GM18520 (cell line): ENCODE data around the gene CBY1.

Source experiments
- ATAC-seq: cut with Tn5 transposase; IDR thresholded peaks from one replicate; pipeline ENCODE4 v1.9.1; 2021; ENCODE audit not compliant: unreplicated experiment

Gene CBY1

DNA sequence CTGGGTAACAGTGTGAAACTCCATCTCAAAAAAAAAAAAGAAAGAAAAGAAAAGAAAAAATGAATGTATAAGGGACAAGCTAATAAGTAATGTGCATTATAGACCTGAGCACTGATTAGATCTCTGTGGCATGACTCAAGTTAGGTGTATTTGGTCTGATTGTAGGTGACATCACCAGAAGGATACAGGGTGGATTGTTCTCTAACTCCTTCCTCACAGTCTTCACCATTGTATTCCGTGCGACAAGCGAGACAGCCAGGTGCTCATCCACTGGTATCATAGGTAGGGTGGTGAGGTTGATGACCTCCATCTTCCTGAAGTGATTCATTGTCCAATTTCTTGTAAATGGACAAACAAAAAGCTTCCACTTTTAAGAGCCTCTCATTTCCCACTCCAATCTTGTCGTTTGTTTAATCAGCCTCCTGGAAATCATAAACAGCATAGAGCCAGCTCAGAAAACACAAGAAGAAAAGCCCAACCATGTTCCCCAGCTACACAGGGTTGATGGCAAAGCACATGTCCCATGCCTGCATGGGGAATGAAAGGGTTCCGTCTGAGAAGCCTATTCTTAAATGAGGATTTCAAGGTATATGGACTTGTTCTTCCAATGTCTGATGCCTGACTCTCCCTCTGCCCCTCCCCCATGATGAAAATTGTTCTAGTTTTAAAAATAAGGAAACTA is 6.5 kb upstream of the CBY1 start:
- no peak for ATAC-seq

DNA sequence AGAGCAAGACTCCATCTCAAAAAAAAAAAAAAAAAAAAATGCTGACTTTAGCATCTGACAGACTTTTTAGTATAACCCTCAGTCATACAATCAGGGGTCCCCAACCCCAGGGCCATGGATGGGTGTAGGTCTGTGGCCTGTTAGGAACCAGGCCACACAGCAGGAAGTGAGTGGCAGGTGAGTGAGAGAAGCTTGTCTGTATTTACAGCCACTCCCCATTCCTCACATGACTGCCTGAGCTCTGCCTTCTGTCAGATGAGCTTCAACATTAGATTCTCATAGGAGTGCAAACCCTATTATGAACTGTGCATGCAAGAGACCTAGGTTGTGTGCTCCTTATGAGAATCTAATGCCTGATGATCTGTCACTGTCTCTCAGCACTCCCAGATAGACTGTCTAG is 3.6 kb upstream of the CBY1 start:
- ATAC-seq, result no peak

DNA sequence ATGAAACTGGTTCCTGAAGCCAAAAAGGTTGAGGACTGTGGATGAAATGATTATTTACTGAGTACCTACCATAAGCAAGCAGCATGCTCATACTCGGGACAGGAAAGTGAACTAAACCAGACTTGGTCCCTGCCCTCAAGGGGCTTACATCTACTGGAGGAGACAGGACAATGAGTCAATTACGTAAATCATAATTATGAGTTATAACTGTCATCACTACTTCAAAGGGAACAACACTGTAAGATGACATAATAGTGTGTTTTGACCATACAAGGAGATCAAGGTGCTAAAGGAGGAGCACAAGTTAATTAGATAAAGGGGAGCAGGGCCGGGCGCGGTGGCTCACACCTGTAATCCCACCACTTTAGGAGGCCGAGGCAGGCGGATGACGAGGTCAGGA is 2.7 kb upstream of the CBY1 start:
- no peak for ATAC-seq

DNA sequence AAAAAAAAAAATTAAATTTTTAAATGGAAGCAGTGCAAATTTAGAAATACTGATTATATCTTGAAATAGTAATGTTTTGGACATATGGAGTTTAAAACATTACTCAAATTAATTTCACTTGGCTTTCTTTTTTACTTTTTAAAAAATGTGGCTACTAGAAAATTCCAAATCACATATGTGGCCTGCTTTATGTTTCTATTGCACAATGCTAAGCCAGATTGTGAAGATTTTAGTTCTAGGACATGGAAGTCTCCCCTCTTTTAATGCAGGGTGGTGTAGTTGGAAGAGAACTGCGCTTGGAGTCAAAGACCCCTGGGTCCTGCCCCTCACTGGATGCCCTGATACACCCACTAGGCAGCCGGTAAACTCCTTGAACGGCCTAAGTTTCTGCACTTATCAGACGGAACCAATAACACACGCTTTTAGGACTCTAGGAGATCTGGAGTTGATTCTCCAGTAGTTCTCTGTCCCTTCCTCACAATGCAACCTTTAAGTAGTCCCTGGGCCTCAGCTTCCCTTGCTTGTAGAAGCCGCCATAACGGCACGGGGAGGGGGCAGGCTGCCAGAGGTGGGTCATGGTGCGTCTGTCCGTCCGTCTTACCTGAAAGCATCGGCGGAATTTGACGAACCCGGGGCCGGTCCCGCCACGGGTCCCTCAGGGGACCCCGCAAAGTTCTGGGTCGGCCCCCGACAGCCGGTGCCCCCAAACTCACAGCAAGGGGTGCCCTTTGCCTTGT is 751 bp upstream of the CBY1 start:
- ATAC-seq, result no peak

DNA sequence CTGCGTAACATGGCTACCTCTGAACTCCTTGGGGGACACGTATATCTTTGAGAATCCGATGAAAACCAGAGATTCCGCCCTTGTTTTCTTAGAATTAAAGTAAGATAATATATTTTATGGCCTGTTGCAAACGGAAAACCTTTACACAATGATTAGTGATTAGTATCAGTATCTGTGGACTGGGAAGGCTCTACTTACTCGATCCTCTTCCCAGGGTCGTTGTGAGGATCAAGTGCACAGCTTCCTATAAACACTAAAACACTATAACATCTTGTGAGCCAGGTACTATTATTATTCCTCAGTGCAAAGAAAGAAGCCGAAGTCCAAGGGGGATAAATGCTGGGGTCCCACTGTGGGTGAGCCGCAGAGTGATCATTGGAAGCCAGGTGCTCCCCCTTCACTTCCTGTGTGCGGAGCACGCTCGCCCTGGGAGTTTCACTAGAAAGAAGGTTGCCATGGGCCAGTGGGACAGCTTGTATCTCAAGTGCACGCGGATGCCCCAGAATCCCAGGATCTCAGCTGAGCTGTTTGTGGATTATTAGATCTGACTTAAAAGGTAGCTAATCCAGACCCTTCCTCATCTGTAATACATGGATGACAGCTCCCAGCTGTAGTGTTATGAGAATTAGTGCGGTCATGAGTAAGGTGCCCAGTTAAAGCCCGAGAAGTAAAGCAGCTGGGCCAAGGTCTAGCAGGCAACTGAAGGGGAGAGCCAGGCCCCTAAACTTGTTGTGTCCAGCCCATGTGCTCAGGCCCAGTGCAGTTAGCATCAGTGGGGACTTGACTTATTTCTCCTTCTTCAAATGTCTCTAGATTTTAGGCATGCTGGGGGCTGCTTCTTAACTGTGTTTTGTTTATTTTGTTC is 839 bp downstream of the CBY1 start:
- no peak for ATAC-seq

DNA sequence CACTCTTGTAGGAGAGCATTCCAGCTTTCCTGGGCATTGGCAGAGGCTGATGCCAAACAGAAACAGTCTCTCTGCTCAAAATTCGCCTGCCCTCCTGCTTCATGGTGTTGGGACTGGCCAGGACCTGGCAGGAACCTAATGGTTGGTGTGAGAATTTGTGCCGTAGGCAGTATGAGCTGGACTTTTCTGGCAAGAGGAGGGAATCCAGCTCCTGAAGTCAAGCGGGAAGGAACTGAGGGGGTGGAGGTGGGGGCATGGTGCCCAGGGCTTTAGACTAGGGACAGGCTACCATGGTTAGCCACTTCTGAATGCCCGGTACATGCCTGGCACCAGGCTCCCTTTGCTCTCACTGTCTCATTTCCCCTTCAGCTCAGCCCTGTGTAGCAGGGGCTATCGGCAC is 18.4 kb downstream of the CBY1 start:
- ATAC-seq, result no peak

DNA sequence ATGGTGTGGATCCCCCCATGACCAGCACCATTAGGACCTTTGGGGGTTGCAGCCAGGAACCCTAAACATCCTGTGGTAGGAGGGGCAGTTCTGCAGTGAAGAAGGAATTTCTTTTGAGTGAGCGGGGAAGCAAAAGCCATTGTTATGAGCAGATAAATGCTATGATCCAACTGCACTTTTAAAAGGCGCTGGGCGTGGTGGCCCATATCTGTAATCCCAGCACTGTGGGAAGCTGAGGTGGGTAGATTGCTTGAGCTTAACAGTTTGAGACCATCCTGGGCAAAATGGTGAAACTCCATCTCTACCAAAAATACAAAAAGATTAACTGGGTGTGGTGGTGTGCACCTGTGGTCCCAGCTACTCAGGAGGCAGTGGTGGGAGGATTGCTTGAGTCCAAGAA is 19.4 kb downstream of the CBY1 start:
- ATAC-seq, result no peak

DNA sequence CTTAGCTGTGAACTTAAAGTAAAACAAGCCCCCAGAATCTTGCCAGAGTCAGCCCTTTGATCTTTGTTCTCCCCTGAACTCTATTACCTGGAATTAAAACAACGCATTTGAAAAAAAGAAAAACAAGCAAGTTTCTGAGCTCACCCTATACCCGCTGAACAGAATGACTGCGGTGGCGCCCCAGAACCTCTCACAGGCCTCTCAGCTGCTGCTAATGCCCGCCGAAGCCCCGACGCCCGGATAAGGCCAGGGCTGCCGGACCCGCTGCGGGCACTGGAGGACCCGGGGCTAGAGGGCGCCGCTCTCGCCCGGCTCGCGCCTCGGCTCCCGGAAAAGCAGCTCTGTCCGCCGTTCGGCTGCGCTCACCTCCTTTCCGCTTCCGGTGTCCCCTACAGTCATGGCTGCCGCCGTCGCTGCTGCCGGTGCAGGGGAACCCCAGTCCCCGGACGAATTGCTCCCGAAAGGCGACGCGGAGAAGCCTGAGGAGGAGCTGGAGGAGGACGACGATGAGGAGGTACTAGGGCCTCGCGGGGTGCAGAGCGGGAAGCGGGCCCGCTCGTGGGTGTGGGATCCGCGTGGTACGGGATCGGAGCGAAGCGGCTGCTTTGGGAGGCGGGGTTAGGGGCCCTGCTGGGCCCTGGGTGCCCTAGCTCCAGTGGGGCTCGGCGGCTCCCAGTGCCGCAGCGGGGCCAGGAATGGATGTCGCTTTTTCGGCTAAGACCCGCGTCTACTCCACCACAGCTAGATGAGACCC is 25.3 kb downstream of the CBY1 start, which contains the start of gene TOMM22:
Gene TOMM22, plus strand, starts transcription at position 376 of the 754 bp plus-strand sequence. Its CDS starts 22 bp downstream, at position 398.
- peak; percentile 94 for ATAC-seq

DNA sequence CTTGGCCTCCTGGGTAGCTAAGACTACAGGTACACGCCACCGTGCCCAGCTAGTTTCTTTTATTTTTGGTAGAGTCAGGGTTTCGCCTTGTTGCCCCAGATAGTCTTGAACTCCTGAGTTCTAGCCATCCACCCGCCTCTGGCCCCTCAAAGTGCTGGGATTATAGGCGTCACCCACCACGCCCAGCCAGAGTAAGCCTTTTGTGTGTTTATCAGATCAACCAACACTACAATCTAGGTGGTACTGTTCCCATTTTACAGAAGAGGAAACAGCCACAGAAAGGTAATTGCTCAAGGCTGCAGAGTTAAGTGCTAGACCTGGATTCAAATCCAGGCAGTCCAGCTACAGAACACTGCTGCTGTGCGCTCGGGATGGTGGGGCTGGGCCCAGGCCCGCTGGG is 28.5 kb downstream of the CBY1 start:
- no peak for ATAC-seq

DNA sequence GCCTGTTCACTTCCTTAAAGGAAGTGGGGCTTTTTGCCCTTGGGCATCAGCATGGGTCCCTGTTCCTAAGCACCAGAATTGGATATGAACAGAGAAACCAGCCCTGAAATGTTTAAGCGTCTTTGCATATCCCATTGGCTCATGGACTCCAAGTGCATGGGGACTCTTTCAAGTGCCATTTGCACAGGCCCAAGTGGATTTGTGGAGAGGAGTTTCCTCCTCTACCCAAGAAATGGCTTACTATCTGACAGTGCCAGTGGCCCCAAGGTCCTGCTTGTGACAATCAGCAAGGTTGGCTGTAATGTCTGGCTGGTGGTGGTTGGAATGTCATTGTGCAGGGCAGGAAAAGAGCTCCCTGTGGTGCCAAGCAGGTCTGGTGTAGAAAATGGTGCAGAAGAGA is 29.3 kb downstream of the CBY1 start:
- ATAC-seq, result no peak

DNA sequence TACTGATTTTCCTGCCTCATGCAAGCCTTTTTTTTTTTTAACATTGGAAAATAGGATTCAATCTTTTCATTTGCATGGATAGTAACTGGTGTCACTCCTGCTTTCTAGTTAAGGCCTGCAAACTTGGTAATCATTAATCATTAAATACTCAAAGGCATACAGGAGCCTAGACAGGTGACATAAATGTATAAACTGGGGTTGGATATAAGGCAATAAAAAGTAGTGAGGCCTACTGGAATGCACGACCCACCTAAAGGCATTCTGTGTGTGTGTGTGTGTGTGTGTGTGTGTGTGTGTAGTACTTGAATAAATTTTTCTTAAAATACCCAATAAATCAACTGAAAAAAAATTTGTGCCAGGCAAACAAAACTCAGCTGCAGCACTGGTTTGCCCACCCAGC is 33.2 kb downstream of the CBY1 start:
- ATAC-seq, result no peak

DNA sequence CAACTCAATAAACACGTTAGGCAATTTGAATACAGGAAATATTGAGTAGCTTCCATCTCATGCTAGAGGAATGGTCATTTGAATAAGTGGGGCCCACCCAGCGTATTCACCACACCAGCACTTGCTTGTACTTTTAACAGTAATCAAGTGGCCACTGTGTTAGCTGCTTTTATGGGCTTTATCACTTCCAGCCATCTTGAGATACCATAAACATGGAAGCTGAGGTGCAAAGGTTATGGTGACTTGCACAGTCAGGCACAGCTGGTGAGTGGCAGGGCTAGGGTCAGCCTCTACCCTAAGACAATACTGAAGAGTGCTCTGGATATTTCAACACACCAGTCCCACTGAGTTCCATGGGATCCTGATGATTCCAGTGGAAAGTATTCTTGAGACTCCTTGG is 37.6 kb downstream of the CBY1 start:
- no peak for ATAC-seq

DNA sequence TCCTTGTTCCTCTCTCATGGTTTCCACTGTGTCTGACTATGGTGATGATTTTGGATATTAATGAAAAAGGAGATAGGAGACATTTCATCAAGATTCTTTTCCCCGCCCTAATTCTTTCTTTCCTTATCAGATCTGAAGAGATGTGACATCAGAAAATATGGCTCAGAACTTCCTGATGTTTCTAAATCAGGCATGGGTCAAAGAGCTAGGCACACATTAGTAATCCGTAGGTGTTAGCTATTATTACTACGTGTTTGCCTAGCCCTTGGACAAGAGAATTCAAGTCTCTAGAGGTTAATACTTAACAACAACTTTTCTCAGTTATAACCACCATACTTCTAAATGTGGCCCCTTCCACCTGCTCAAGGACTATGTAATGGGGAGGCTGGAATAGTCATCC is 38.5 kb downstream of the CBY1 start:
- no peak for ATAC-seq

DNA sequence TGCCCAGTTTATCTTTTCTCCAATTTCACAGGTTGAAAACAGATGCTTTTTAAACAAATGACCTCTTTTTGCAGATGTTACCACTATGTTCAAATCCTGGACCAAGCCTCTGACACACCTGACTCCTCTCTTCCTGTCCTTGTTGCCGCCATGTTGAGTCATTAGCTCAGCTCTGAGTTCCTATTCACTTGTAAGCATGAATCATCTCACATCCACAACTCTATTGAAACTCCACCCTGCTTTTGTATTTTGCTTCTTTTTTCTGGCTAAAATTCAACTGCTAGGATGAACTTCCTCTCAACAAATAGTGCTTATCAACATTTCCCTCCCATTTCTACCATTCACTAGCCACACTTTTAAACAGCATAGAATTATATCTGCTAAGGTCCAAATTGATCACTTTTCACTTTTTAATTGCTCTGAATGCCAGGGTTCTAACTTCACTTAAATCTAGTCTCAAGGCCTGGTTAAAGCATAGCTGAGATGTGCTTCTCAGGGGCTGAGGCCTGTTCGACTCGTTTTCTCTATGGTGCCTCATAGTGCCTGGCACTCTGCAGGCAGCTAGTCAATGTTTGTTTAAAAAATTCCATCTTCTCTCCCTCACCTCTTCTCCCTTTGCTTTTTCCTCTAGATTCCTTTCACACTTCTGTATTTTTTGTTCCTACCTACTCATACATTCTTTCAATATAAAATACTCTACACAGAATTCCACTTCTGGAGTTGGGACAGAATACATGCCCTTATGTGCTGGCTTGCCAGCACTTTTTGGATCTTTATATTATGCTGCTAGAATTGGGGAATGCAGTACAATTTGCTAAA is 40.4 kb downstream of the CBY1 start:
- ATAC-seq, result no peak

DNA sequence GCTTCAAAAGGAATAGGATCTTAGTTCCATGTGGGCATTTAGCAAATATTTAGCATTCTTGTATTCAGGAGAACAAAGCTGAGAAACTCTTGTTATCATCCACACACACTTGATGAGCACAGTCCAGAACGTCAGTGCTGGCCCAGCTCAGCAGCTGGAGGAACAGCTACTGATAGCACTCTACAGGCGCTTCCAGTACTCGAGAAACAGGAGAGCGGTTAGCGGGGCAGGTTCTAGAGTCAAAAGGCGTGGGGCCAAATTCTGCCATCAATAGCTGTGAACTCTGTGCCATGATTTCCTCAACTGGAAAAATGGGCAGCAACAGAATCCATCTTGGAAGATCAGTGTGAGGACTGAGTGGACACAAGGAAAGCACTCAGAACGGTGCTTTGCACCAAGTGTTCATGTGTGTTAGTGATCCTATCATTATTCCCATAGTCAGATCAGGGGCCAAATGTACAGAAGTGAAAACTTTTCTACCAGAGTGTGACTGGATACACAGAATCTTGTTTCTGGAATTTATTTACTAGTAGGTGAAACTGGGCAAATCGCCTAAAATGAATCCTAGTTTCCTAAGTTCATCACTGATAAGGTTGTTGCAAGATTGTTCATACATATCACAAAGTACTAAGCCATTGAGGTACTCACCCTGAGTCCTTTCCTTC is 41.1 kb downstream of the CBY1 start:
- no peak for ATAC-seq

DNA sequence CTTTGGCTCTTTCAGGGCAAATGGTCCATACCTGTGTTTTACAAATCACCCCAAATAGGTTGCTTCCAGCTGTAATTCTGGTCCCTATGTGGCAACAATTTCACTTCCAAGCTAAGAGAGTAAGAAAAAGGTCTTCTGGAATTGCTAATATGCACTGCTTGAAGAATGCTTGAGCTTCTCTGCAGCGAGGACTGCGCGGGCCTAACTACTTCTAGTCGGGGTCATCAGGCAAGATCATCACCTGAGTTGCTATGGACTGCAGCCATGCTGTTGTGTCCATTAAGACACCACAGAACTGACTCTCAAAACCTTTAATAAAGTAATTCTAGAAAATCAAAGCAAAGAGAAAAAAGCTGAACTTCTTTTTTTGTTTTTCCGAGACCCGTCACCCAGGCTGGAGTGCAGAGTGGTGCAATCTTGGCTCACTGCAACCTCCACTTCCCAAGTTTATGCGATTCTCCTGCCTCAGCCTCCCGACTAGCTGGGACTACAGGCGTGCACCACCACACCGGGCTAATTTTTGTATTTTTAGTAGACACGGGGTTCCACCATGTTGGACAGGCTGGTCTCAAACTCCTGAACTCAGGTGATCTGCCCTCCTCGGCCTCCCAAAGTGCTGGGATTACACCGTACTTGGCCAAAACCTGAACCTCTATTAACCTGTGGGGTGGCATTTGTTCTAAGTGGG is 42.1 kb downstream of the CBY1 start:
- no peak for ATAC-seq

DNA sequence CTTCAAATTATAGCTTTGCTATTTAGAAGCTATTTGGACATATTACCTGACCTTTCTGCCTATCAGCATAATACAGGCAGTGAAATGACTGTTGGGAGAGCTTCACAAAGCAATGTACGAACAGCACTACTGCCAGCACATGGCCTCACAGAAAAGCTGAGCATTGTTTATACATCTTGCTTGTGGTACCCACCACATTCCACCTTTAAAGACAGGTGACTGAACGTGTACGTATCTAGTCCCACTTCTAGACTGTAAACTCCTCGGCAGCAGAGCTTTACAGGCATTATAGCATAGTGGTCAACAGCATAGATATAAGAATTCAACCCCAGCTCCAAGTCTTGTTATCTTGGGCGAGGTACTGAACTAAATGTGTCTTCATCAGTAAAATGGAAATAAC is 42.7 kb downstream of the CBY1 start:
- no peak for ATAC-seq

DNA sequence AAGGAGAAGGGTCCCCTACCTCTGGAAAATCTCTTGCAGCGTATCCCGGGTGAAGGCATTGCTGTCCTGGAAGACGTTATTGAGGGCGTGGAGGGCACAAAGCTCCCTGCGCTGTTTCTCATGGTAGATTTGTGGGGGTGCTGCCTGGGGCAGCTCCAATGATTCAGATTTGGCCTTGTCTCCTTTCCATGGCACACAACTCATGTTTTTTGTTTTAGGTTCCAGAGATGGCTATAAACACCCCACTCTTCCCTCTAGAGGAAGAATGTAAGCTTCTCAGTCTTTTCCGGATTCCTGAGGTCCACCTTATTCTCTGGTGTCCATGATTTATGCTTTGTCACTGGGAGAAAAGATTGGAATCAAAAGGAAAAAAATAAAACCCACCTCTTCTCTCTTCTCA is 43.3 kb downstream of the CBY1 start:
- ATAC-seq, result no peak

DNA sequence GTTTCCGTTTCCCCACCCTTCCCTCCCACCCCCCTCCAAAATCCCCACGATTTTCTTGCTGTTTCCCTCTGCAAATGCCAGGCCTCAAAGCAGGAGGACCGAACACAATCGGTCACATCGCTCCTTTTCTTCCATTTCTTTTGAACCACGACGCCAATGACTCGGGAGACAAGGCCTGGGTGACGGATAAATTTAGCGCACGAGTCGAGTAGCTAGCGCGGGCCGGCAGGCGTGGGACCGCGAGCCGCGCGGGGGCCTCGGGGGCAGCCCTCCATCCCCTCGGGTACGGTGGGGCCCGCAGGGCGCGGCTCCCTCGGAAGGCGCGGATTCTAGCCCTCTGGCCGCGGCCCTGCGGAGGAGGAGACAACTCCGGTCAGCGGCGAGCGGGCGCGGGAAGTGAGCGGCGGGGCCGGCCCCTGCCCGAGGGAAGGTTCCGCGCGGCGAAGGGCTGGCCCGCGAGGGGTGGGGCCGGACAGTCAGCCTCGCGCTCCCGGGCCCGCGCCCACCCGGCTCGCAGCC is 43.9 kb downstream of the CBY1 start:
- ATAC-seq, result peak; percentile 17
